Epithelial cell of esophagus (primary cell): Measurements from ENCODE around the gene MARCO.

ENCODE experiments used
- DNase-seq: peaks from one replicate; pipeline ENCODE4 v3.0.0; 2010; ENCODE audit warnings: low read depth
- H3K4me3 ChIP-seq: 2 replicates; pipeline ENCODE4 v1.5.1; 2011; ENCODE audit warnings: mild to moderate bottlenecking, low read length, control low read depth
- CTCF ChIP-seq: IDR thresholded peaks from 2 replicates; pipeline ENCODE4 v1.5.1; 2011; ENCODE audit warnings: low read depth, mild to moderate bottlenecking, low read length, control low read depth, inconsistent platforms; ENCODE audit not compliant: insufficient read depth; ENCODE audit errors: missing control alignments

MARCO gene

GRCh38 chr2:118906186-118906585, 35.8 kb upstream of the MARCO start:
- H3K4me3 ChIP-seq: no peak overlapping the region
- no peak for DNase-seq
- TF ChIP-seq CTCF: no peak

- DNase-seq: no peak
- TF ChIP-seq CTCF: no peak
- H3K4me3 ChIP-seq: no peak overlapping the region
These were observed 34.2 kb upstream of the MARCO start for GRCh38 chr2:118907759-118908158.

GRCh38 chr2:118909191-118909590, 32.8 kb upstream of the MARCO start:
- H3K4me3 ChIP-seq: no peak overlapping the region
- no peak for DNase-seq
- TF ChIP-seq CTCF: no peak

GRCh38 chr2:118911166-118911856, 30.7 kb upstream of the MARCO start:
- TF ChIP-seq CTCF: no peak
- DNase-seq: no peak
- no peak overlapping the region for H3K4me3 ChIP-seq

- H3K4me3 ChIP-seq: no peak overlapping the region
- TF ChIP-seq CTCF: no peak
- no peak for DNase-seq
These were observed 30.1 kb upstream of the MARCO start for GRCh38 chr2:118911936-118912335.

GRCh38 chr2:118913131-118913802, 28.7 kb upstream of the MARCO start:
- TF ChIP-seq CTCF: no peak
- DNase-seq: peak; percentile 27
- no peak overlapping the region for H3K4me3 ChIP-seq
